CD4-positive, CD25-positive, alpha-beta regulatory T cell (primary cell): ENCODE measurements around the gene GCN1. TPM values are rescaled to one million over a fixed set of nuclear protein-coding genes. Genes with fewer than 3 reads are reported as not detected.

Source experiments
- ATAC-seq, 2 donors: fragments of 150-1000 bp; cut with Tn5 transposase; one replicate each; pipeline ENCODE4 v1.10.0; 2021; ENCODE audit warnings: low read depth in 2 of 2, moderate number of reproducible peaks in 2 of 2, moderate library complexity in 1 of 2
- DNase-seq, 3 donors: peaks; one replicate each; pipeline versions ENCODE4 v3.0.0 to v3.0.0-alpha.2; 2012 to 2022; ENCODE audit warnings: mixed read lengths in 1 of 3
- H3K27ac ChIP-seq: one replicate; pipeline ENCODE4 v1.7.0; 2013; ENCODE audit warnings: mild to moderate bottlenecking, low read length; ENCODE audit not compliant: insufficient read depth, poor library complexity, severe bottlenecking
- H3K27me3 ChIP-seq: one replicate; pipeline ENCODE4 v1.7.0; 2013; ENCODE audit warnings: low read length; ENCODE audit not compliant: control insufficient read depth, insufficient read depth
- H3K36me3 ChIP-seq: one replicate; pipeline ENCODE4 v1.7.0; 2013; ENCODE audit warnings: mild to moderate bottlenecking, low read length, moderate library complexity; ENCODE audit not compliant: control insufficient read depth, insufficient read depth
- H3K4me1 ChIP-seq: 2 replicates; pipeline ENCODE4 v1.7.0; 2013; ENCODE audit warnings: mild to moderate bottlenecking, low read length; ENCODE audit not compliant: insufficient read depth, control insufficient read depth, poor library complexity, severe bottlenecking
- H3K4me3 ChIP-seq: one replicate; pipeline ENCODE4 v1.7.0; 2013; ENCODE audit warnings: low read depth, mild to moderate bottlenecking, low read length, moderate library complexity
- H3K9me3 ChIP-seq, 2 experiments: 1 replicate in 1 of 2; 2 replicates in 1 of 2; pipeline ENCODE4 v1.7.0; 2013; ENCODE audit warnings: low read length in 2 of 2, mild to moderate bottlenecking in 1 of 2, moderate library complexity in 1 of 2; ENCODE audit not compliant: control insufficient read depth in 2 of 2
- H3K27ac Mint-ChIP-seq, 3 donors: one replicate each; pipeline ENCODE4 v1.8.0; 2020 to 2022; ENCODE audit warnings: mild to moderate bottlenecking in 3 of 3, mixed read lengths in 3 of 3, moderate library complexity in 2 of 3
- H3K27me3 Mint-ChIP-seq: one replicate; pipeline ENCODE4 v1.8.0; 2022; ENCODE audit warnings: mild to moderate bottlenecking, mixed read lengths
- H3K36me3 Mint-ChIP-seq: one replicate; pipeline ENCODE4 v1.8.0; 2020; ENCODE audit warnings: mixed read lengths
- H3K4me1 Mint-ChIP-seq, 4 donors: one replicate each; pipeline ENCODE4 v1.8.0; 2020 to 2022; ENCODE audit warnings: mixed read lengths in 4 of 4, mild to moderate bottlenecking in 1 of 4
- H3K4me3 Mint-ChIP-seq, 4 donors: one replicate each; pipeline ENCODE4 v1.8.0; 2020 to 2022; ENCODE audit warnings: mild to moderate bottlenecking in 4 of 4, mixed read lengths in 4 of 4, moderate library complexity in 3 of 4
- H3K9me3 Mint-ChIP-seq, 7 donors: one replicate each; pipeline ENCODE4 v1.8.0; 2020 to 2022; ENCODE audit warnings: mixed read lengths in 7 of 7, mild to moderate bottlenecking in 3 of 7, moderate library complexity in 2 of 7
- polyA plus RNA-seq, 4 donors: library from polyadenylated mRNA; unstranded; fragments of 300-500 nt; fragmentation: Illumina TruSeq; gene quantifications; one replicate each; pipeline ENCODE4 v1.2.3, GENCODE V29; 2021
- total RNA-seq: library from RNA; stranded (reverse); gene quantifications from one replicate; pipeline ENCODE4 v1.2.3, GENCODE V29; 2022

GCN1 gene
- total and polyA plus RNA-seq, 5 donors from 2014 or later = 17.0 to 115 (median 22.5) TPM

DNA sequence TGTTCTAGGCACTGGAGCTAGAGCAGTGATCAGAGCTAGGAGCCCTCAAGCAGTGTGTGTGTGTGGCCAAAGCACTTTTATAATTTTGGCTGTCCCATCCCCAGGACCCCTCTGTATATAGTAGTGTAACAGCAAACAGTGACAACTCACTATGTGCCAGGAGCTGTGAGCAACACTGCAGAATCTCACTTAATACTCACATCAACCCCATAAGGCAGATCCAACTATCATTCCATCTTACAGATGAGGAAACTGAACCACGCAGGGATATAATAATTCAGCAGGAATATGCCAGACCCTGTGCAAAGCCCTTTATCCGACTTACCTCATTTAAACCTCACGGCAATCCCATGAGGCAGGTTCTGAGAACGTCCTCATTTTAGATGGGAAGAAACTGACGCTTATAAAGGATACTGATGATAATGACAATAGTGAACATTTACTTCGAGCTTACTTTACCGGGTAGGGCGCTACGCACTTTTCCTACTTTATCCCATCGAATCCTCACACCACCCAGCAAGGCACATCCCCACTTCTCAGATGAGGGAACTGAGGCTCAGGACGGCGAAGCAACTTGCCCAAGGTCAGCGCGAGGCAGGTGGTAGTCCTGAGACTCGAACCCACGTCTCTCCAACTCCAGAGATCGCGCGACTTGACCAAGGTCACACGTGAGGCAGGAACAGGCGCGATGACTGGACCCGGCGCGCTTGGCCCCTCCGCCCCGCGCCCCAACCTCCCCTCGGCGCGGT, 78.6 kb downstream of the GCN1 start:
- no peaks in the 10 kb centered on the region for H3K9me3 Mint-ChIP-seq
- DNase-seq (peak in 1 of 3 donors; percentile 51), ATAC-seq (no peak)
- peaks cover 6% of the 10 kb centered on the region for H3K27me3 Mint-ChIP-seq
- Histone ChIP-seq H3K4me3 (peak overlapping the region; percentile 82), H3K4me1 (peaks cover 76% of the 10 kb centered on the region), H3K27me3 (no peaks in the 10 kb centered on the region), H3K9me3 (no peaks in the 10 kb centered on the region), H3K27ac (peak overlapping the region; percentile 58), H3K36me3 (peaks cover 5% of the 10 kb centered on the region)
- peak overlapping the region; percentile 94 to 99 (median 98) for H3K4me3 Mint-ChIP-seq
- H3K4me1 Mint-ChIP-seq = peaks cover 32 to 88% (median 71%) of the 10 kb centered on the region in 4 donors
- H3K27ac Mint-ChIP-seq = peak overlapping the region; percentile 77 to 99 (median 94)
- H3K36me3 Mint-ChIP-seq = peaks cover 17% of the 10 kb centered on the region

DNA sequence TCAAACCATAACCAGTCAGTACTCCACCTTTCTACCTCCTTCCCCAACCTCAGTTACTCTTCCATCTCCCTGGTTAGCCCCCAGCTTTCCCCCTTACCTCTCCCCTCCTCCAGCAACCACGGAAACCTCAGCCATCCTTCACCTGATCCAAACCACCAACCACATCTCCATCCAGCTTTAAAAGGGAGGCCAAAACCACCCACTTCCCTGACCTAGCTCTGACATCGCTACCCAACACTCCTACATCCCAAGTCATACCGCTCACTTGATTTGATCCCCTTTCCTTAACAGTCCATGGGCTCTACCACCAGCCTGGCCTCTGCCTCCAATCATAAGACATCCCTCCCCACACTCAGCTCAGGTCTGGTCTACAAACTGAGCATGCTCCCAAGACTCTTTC, 79.4 kb downstream of the GCN1 start:
- Histone ChIP-seq H3K4me3 (peak overlapping the region; percentile 82), H3K27ac (no peak overlapping the region)
- no peaks in the 10 kb centered on the region for H3K9me3 Mint-ChIP-seq

DNA sequence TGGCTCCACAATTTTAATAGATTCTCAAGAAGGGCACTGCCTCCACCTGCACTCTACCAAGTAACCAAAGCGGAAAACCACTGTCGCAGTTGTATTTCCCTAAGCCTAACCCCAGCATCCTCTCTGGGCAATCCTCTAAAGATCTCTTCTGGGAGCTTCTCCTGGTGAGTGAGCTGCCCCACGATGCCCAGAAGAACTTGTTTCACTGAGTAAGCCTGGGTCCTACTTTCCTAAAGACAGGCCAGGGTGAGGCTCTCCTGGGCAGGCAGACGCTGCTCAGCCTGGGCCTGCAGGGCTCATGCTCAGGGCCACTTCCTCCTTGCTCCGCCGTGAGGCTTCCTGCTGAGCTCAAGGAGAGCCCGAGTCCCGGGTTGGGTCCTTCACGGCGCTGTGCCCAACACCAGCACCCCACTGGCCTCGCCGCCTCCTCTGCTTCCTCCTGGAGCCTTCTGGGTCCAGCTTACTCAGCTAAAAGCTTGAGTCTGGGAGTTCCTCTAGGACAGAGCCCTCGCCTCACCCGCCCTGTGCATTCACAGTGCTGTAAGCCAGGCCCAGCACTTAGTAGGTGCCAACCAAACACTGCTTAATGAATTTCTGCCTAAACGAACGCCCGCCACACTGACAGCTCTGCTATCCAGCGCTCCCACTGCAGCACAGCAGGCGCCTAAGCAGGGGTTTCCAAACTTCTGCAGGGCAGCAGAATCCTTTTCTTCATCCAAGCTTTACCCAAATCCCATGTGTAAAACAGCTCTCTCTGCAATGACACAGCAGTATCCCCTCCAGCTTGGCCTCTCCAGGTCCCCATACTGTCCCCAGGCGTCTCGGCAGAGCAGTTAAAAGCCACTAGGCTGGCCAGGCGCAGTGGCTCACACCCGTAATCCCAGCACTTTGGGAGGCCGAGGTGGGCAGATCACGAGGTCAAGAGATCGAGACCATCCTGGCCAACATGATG, 83.7 kb downstream of the GCN1 start:
- H3K36me3 ChIP-seq = peaks cover 23% of the 10 kb centered on the region
- peak overlapping the region; percentile 68 for H3K27ac ChIP-seq
- H3K27me3 ChIP-seq = no peaks in the 10 kb centered on the region
- peak overlapping the region; percentile 53 for H3K4me3 ChIP-seq
- peaks cover 73% of the 10 kb centered on the region for H3K4me1 ChIP-seq
- no peaks in the 10 kb centered on the region for H3K9me3 ChIP-seq
- Mint-ChIP-seq H3K36me3 (peaks cover 32% of the 10 kb centered on the region), H3K27ac (peak overlapping the region; percentile 48 to 94 (median 94)), H3K4me1 (peaks cover 22 to 88% (median 71%) of the 10 kb centered on the region in 4 donors), H3K9me3 (peaks cover 0 to 2% (median 0%) of the 10 kb centered on the region in 7 donors), H3K27me3 (peaks cover 9% of the 10 kb centered on the region), H3K4me3 (peak overlapping the region; percentile 82 to 91 (median 86))
- peak; percentile 88 for ATAC-seq
- DNase-seq = peak; percentile 24 to 75 (median 48)

More for the DNA sequence above, 79.4 kb downstream of the GCN1 start:
- peaks cover 37 to 88% (median 73%) of the 10 kb centered on the region in 4 donors for H3K4me1 Mint-ChIP-seq
- H3K27me3 Mint-ChIP-seq = peaks cover 6% of the 10 kb centered on the region
- peaks cover 79% of the 10 kb centered on the region for H3K4me1 ChIP-seq
- H3K9me3 ChIP-seq = no peaks in the 10 kb centered on the region
- H3K36me3 ChIP-seq = peaks cover 5% of the 10 kb centered on the region
- DNase-seq = no peak
- peaks cover 20% of the 10 kb centered on the region for H3K36me3 Mint-ChIP-seq
- no peak for ATAC-seq
- peak overlapping the region; percentile 94 to 99 (median 98) for H3K4me3 Mint-ChIP-seq
- no peaks in the 10 kb centered on the region for H3K27me3 ChIP-seq
- H3K27ac Mint-ChIP-seq = peak overlapping the region; percentile 76 to 99 (median 94)

DNA sequence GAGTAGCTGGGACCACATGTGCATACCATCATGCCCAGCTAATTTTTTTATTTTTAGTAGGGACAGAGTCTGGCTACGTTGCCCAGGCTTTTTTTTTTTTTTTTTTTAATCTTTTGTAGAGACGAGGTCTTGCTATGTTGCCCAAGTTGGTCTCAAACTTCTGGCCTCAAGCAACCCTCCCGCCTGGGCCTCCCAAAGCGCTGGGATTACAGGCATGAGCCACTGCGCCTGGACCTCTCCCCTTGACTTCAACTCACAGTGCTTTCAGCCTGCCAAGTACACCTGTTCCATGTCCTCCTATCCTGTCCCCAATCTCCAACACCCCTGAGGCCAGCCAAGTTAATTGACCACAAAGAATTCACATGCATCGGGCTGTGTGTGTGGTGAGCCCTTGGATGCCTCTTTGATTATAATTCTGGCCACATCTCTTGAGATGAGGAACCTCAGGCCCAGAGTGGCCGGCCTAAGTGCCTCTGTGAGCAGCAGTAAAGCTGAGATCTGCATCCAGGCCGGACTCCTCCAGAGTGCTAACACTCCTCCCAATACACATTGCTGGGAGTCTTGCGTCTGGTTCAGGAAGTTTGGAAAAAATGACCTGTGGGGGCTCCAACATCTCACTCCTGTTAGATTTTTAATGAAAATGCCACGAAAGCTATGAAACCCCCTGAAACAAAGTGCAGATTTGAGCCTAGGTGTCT, 84.8 kb downstream of the GCN1 start:
- Mint-ChIP-seq H3K27me3 (peaks cover 9% of the 10 kb centered on the region), H3K36me3 (peaks cover 32% of the 10 kb centered on the region), H3K4me1 (peaks cover 15 to 82% (median 62%) of the 10 kb centered on the region in 4 donors), H3K4me3 (peak overlapping the region; percentile 82 to 91 (median 86)), H3K27ac (peak overlapping the region; percentile 71 to 94 (median 94)), H3K9me3 (peaks cover 0 to 2% (median 0%) of the 10 kb centered on the region in 7 donors)
- DNase-seq (no peak), ATAC-seq (no peak)
- Histone ChIP-seq H3K27me3 (no peaks in the 10 kb centered on the region), H3K4me1 (peaks cover 62% of the 10 kb centered on the region), H3K36me3 (peaks cover 30% of the 10 kb centered on the region), H3K9me3 (no peaks in the 10 kb centered on the region), H3K4me3 (peak overlapping the region; percentile 53), H3K27ac (peak overlapping the region; percentile 68)

DNA sequence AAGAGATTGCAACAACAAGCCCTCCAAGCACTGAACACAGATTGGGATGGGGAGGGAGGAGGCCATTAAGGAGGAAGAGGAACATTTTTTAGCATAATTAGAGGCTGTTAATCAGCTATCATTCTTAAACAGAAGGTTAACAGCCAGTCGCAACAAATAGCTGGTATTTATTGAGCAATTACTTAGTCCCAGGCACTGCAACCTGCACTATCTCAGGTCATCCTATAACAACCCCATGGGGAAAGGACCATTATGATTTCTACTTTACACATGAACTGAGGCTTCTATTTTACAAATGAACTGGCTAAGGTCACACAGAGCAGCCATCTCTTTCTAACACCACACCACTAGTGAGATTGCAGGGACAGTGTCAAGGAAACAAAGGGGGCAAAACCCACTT, 88.4 kb downstream of the GCN1 start:
- Histone ChIP-seq H3K4me1 (peaks cover 37% of the 10 kb centered on the region), H3K4me3 (no peak overlapping the region), H3K27ac (no peak overlapping the region), H3K36me3 (peaks cover 58% of the 10 kb centered on the region), H3K9me3 (no peaks in the 10 kb centered on the region), H3K27me3 (no peaks in the 10 kb centered on the region)
- Mint-ChIP-seq H3K9me3 (peaks cover 0 to 2% (median 0%) of the 10 kb centered on the region in 7 donors), H3K4me1 (peaks cover 10 to 65% (median 42%) of the 10 kb centered on the region in 4 donors), H3K36me3 (peaks cover 30% of the 10 kb centered on the region), H3K4me3 (peak overlapping the region in 1 of 4 donors; percentile 45), H3K27ac (peak overlapping the region in 2 of 3 donors; percentile 34 to 62), H3K27me3 (peaks cover 4% of the 10 kb centered on the region)
- ATAC-seq (no peak), DNase-seq (no peak)

DNA sequence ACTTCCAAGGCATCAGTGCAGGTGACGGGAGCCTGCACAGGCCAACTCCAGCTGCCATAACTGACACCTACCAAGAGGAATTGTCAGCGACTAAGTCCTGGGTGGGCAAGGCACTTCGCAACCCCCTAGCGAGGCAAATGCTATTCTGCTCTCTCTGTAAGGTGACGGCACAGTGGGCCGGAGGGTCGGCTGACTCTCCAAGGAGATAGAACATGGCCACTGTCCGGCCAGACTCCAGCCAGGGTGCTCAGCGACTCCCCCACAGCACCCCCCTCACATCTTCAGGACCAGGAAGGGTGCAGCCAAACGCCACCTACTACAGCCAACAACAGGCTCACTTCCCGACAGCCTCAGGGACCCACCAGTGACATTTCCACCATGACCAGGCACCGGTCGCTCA, 91.1 kb downstream of the GCN1 start:
- peaks cover 4% of the 10 kb centered on the region for H3K27me3 Mint-ChIP-seq
- H3K4me1 ChIP-seq = peaks cover 12% of the 10 kb centered on the region
- peaks cover 25% of the 10 kb centered on the region for H3K36me3 Mint-ChIP-seq
- H3K27ac ChIP-seq = no peak overlapping the region
- no peak overlapping the region for H3K4me3 ChIP-seq
- no peak for DNase-seq
- peaks cover 85% of the 10 kb centered on the region for H3K36me3 ChIP-seq
- ATAC-seq = no peak
- no peaks in the 10 kb centered on the region for H3K27me3 ChIP-seq
- peaks cover 0 to 2% (median 0%) of the 10 kb centered on the region in 7 donors for H3K9me3 Mint-ChIP-seq
- H3K9me3 ChIP-seq = no peaks in the 10 kb centered on the region
- H3K4me1 Mint-ChIP-seq = peaks cover 0 to 53% (median 24%) of the 10 kb centered on the region in 4 donors
- H3K4me3 Mint-ChIP-seq = no peak overlapping the region
- no peak overlapping the region for H3K27ac Mint-ChIP-seq

DNA sequence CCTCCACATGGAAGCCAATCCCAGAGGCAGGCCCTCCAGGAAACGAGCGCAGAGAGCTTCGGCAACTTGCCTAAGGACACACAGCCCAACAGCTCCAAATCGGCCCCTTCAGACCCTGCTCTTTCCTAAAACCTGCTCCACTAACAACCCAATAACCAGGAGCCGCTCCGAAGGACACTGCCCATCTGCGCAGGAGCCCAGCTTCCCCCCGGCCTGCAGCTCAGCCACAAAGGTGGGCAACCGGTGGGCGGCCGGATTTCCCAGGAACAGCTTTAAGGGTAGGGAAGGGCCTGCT, 91.5 kb downstream of the GCN1 start:
- DNase-seq = no peak
- H3K4me1 ChIP-seq = peaks cover 8% of the 10 kb centered on the region
- peaks cover 85% of the 10 kb centered on the region for H3K36me3 ChIP-seq
- H3K27me3 ChIP-seq = no peaks in the 10 kb centered on the region
- H3K4me3 ChIP-seq = no peak overlapping the region
- peaks cover 22% of the 10 kb centered on the region for H3K36me3 Mint-ChIP-seq
- no peaks in the 10 kb centered on the region for H3K9me3 ChIP-seq
- no peak for ATAC-seq
- no peak overlapping the region for H3K27ac ChIP-seq
- H3K4me3 Mint-ChIP-seq = no peak overlapping the region
- H3K27me3 Mint-ChIP-seq = peaks cover 4% of the 10 kb centered on the region
- peaks cover 0 to 2% (median 0%) of the 10 kb centered on the region in 7 donors for H3K9me3 Mint-ChIP-seq
- peaks cover 0 to 49% (median 20%) of the 10 kb centered on the region in 4 donors for H3K4me1 Mint-ChIP-seq
- H3K27ac Mint-ChIP-seq = no peak overlapping the region
